ENCODE data around the gene FRS3.

GRCh38 chr6:41778895-41779294 is 805 bp downstream of the FRS3 start:
- TF ChIP-seq POLR2A (IDR thresholded peaks at IDR 0.05; ENCODE audit: low read depth, low read length): no peak
- TF ChIP-seq POLR2AphosphoS5 (IDR thresholded peaks at IDR 0.05; ENCODE audit: low read depth, low read length): no peak
- TF ChIP-seq TAF1 (IDR thresholded peaks at IDR 0.05; ENCODE audit: low read depth, low read length): no peak
- TF ChIP-seq SPI1 (IDR thresholded peaks at IDR 0.05; ENCODE audit: low read depth, low read length): no peak

Measured in GM12891 (cell line).